Myocyte (in vitro differentiated cells): ENCODE data around the gene APOBEC3F. TPM values are rescaled to one million over a fixed set of nuclear protein-coding genes. Genes with fewer than 3 reads are reported as not detected.

ENCODE experiments used
- DNase-seq: peaks from one replicate; pipeline ENCODE4 v3.0.0-alpha.2; 2012; ENCODE audit warnings: low read depth
- total RNA-seq: library from RNA; depleted of rRNA; stranded (reverse); fragments of >200 nt; gene quantifications from 2 replicates; pipeline ENCODE4 v1.2.3, GENCODE V29; 2014

Gene APOBEC3F
- total RNA-seq, 1 donor from 2014 or later: 0.08 TPM

DNA sequence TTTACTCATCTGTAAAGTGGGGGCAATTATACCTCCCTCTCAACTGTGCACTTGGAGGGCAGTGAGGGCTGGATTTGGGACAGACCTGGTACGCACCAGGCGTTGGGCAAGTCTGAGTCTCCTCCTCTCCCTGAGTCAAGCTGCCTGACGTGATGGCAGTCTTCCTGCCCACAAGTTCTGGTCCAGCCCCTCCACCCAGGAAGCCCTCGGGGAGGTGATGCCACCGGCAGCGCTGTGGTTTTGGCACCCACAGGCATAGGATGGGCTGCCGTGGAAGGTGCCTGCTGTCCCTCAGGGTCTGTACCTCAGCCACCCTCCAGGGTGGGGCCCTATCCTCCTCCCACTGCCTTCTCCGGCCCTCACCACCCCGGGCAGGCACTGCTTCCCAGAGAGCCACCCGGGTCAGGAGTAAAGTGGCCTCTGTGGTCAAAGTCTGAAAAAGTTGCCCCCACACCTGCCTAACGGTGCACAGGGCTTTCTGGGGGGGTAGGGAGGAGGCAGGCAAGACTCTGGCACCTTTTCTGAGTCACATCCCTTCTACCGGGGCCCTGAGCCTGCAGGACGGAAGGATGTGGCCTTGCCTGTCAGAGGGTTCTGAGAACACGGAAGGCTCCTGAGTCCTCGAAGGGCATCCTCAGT is 49.9 kb downstream of the APOBEC3F start:
- DNase-seq: no peak

- DNase-seq: no peak
Measured at GRCh38 chr22:39091126-39092081, 50.7 kb downstream of the APOBEC3F start.

- no peak for DNase-seq
Measured at GRCh38 chr22:39092111-39092862, 51.6 kb downstream of the APOBEC3F start.

DNA sequence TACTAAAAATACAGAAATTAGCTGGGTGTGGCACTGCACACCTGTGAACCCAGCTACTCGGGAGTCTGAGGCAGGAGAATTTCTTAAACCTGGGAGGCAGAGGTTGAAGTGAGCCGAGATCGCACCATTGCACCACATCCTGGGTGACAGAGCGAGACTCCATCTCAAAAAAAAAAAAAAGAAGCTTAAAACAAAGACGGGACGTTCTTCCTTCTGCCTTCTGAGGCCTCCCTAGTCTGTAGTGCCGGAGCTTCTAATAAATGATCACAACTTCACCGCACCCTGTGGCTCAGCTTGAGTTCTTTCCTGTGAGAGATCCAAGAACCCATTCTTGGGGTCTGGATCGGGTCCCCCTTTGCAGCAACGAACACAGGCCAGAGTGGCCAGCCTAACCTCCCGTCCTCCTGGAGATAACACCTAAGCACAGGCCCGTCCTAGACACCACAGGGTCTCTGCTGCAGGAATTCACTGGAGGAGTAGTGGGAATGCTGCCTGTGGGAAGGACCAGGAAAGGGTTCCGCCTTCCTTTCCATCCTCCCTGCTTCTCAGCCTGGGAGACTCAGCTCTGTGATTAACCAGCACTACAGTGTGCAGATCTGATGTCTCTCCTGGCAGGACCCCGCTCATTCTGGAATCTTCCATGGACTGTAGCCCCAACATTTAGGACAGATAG is 54.2 kb downstream of the APOBEC3F start:
- DNase-seq: no peak

DNA sequence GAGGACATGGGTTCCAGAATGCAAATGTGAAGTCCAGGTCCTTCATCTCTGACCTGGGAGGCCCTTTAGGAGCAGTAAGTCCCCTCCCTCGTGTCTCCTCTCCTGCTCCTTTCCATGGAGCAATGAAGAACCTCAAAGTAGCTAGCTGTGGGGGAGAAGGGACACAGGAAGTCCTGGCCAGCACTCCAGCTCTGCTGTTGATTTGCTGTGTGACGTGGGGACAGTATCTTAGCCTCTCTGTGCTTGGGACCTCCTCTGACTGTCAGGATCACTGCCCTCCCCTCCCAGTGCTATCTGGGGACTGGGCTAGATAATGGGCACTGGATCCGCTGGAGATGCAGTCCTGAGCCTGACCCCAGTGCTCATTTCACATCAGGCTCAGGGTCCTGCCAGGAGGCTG is 55.3 kb downstream of the APOBEC3F start:
- DNase-seq: no peak

DNA sequence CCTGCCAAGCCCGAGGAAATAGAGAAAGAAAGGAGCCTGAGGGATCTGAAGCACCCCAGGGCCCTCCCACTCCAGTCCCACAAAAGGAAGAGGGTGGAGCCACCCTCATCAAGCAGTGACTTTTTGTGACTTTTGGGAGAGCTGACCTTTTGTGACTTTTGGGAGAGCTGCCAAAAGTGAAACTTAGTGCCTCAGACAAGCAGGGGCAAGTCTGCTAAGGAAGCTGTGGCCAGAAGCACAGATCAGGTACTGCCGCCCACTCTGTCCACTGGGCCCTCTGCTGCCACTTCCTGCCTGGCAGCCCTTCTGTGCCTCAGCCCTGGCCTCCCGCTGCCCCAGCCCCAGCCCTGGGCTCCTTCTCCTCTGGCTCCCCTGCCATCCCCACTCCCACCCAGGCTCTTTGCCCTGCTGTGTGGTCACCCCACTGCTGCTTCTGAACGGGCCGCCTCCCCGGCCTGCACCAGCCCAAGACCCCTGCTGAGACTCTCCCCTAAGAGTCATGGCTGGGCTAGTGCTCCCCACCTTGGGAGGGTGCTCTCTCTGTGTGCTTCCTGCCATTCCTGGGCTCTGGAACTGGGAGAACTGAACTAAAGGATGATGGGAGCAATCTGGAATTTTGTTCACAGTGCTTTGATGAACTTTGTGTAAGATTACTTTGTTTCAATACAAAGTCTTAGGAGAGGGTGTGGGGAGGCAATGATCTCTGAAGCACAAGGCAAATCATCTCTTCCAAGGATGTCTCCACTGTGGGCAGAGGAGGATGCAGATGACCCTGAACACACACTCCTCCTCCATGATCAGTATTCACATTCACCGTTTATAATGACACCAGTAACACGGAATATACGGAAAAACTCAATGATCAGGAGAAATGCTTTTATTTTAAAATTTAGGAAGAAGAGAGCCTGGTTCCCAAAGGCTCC is 56.7 kb downstream of the APOBEC3F start, which contains the start of gene APOBEC3H:
Gene APOBEC3H, plus strand, starts transcription at position 147 of the 923 bp plus-strand sequence. CDS start 3,035 bp downstream, outside the sequence.
- peak; percentile 17 for DNase-seq

DNA sequence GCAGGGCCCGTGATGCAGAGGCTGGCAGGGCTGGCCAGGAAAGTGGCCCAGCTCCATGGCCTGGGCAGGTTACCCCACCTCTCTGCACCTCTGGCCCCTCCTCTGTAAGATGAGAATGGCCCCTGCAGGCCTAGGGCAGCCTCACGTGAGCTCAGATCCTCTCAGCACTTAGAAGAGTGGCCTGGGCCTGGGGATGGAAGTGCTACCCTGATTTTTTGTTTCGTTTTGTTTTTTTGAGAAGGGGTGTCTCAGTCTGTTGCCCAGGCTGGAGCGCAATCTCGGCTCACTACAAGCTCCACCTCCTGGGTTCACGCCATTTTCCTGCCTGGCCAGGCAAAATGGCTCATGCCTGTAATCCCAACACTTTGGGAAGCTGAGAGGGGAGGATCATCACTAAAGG is 57.4 kb downstream of the APOBEC3F start:
- no peak for DNase-seq

DNA sequence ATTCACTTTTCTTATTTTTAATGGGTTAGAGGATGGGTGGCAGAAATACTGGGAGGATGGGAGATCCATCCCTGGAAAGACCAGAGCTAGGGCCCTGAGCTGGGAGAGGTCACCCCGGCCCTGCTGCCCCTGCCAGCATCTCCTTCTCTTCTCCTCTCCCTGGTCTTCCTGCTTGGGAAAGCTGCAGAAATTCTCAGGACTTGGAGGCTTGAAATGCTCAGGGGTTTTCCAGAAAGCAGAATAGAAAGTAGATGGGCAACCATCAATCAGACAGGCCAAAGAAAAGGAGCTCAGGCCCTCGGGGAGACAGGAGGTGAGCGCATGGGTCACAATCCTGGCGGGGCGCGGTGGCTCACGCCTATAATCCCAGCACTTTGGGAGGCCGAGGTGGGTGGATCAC is 57.9 kb downstream of the APOBEC3F start:
- no peak for DNase-seq

- no peak for DNase-seq
Measured at GRCh38 chr22:39101226-39101625, 60.6 kb downstream of the APOBEC3F start.

DNA sequence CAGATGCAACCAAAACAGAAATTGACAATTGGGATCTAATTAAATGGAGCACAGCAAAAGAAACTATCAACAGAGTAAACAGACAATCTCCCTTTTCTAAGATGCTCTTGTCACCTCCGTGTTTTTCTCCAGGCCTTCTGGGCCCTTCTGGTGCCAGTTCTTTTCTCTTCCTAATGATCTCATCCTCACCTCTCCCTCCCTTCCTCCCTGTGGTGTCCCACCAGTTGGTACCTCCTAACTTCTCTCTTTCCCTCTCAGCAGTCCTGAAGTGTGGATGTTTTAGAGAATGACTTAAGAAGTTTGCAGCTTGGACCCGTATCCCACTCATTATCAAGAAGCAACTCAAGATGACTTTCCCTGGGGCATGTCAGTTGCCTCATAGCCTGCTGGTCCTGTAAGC is 62.8 kb downstream of the APOBEC3F start:
- DNase-seq: no peak

Other genes starting within 250 kb of the APOBEC3F start
- 18.9 and 20.1 TPM in 2 replicates for gene DNAL4, start 246.7 kb upstream of the APOBEC3F start, total RNA-seq
- 0.47 and 0.96 TPM in 2 replicates for gene NPTXR, start 196.8 kb upstream of the APOBEC3F start, total RNA-seq
- 26.1 and 32.1 TPM in 2 replicates for gene CBX6, start 168.6 kb upstream of the APOBEC3F start, total RNA-seq
- gene APOBEC3A, start 83.3 kb upstream of the APOBEC3F start, total RNA-seq: not detected in 2 replicates
- gene APOBEC3B, start 58.5 kb upstream of the APOBEC3F start, total RNA-seq: 0.21 and 0.24 TPM in 2 replicates
- gene APOBEC3C, start 26.6 kb upstream of the APOBEC3F start, total RNA-seq: 5.4 and 6.4 TPM in 2 replicates
- 0.21 TPM in 1 of 2 replicates, not detected in the other for gene APOBEC3D, start 19.7 kb upstream of the APOBEC3F start, total RNA-seq
- 3.9 TPM in 2 replicates for gene APOBEC3G, start 36.4 kb downstream of the APOBEC3F start, total RNA-seq
- not detected in 2 replicates for gene APOBEC3H, start 56.4 kb downstream of the APOBEC3F start, total RNA-seq
- 5.3 and 5.5 TPM in 2 replicates for gene CBX7, start 111.8 kb downstream of the APOBEC3F start, total RNA-seq
- gene PDGFB, start 204.1 kb downstream of the APOBEC3F start, total RNA-seq: 6.7 and 10.2 TPM in 2 replicates